C4-2B (cell line): Measurements from ENCODE around the gene IL13RA2.

Source experiments
- ZFX ChIP-seq: fragments of 450-650 bp; IDR thresholded peaks from 2 replicates; pipeline ENCODE4 v1.6.1; 2017
- TF ChIP-seq, protein P1 (sequence below): fragments of 450-650 bp; conservative IDR thresholded peaks from 2 replicates; pipeline ENCODE4 v1.5.1; 2017; ENCODE audit warnings: mild to moderate bottlenecking

DNA sequence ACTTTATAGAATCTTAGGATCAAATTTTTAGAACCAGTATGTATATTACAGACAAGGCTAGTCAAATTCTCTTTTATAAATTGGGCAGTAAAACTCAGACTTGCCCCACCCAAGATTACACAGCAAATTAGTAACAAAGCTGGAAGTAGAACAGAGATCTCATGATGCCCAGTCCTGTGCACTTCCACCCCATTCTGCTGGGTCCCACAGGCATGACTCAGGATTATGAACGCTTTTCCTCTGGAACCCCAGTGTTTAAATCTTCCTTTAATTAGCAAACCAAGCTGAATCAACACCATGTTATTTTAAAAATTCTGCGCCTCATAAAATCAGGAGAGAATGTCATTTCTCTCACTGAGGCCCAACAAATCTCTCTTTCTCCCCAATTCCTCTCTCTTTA lies 1.5 kb upstream of the IL13RA2 start:
- TF ChIP-seq, protein P1, sequence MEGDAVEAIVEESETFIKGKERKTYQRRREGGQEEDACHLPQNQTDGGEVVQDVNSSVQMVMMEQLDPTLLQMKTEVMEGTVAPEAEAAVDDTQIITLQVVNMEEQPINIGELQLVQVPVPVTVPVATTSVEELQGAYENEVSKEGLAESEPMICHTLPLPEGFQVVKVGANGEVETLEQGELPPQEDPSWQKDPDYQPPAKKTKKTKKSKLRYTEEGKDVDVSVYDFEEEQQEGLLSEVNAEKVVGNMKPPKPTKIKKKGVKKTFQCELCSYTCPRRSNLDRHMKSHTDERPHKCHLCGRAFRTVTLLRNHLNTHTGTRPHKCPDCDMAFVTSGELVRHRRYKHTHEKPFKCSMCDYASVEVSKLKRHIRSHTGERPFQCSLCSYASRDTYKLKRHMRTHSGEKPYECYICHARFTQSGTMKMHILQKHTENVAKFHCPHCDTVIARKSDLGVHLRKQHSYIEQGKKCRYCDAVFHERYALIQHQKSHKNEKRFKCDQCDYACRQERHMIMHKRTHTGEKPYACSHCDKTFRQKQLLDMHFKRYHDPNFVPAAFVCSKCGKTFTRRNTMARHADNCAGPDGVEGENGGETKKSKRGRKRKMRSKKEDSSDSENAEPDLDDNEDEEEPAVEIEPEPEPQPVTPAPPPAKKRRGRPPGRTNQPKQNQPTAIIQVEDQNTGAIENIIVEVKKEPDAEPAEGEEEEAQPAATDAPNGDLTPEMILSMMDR: no peak
- TF ChIP-seq ZFX: no peak
